Activated CD4-positive, alpha-beta T cell treated with anti-CD3 and anti-CD28 coated beads for 48 hours (primary cell): ENCODE data around the gene AKNAD1.

ENCODE experiments used
- DNase-seq: peaks from one replicate; pipeline ENCODE4 v3.0.0-alpha.2; 2020

AKNAD1 gene

DNA sequence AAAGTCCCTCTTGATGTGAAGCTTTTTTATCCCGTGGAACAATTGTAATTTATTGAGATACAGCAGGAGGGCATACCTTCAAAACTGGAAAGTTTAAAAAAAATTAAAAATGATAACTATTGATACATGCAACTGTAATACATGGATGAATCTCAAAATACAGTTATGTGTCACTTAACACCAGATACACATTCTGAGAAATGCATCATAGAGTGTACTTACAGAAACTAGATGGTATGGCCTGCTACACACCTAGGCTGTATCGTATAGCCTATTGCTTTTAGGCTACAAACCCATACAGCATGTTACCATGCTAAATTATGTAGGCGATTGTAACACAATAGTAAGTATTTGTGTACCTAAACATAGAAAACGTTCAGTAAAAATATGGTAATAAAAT is 7.1 kb upstream of the AKNAD1 start:
- DNase-seq = no peak

DNA sequence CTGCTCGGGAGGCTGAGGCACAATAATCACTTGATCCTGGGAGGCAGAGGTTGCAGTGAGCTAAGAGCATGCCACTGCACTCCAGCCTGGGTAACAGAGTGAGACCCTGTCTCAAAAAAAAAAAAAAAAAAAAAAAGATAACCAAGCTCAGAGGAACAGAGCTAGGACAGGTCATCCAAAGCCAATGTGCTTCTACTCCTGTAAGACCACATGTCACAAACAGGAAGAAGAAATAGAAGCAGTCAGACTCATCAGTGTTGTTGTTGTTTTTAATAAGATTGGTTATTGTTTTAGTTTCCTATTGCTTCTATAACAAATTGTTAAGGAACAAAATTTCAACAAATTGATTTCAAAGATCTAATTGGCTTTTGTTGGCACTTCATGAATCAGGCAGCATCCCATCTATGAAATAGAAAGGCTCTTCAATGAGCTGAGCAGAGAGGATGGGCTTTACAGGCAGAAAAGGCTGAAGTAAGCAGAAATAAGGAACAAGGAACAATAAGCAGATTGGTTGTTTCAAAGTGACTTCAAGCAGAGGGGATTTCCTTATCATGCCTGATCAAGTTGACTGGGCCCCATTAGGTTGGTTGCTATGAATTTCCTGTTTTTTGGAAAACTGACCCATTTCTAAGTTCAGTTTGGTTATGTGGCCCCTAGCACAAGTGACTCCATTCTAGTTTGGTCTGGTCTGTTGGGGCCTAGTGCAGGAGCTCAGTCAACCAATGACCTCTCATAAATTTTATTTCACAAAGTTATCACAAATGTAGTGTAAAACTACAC is 6.0 kb upstream of the AKNAD1 start:
- DNase-seq = no peak

DNA sequence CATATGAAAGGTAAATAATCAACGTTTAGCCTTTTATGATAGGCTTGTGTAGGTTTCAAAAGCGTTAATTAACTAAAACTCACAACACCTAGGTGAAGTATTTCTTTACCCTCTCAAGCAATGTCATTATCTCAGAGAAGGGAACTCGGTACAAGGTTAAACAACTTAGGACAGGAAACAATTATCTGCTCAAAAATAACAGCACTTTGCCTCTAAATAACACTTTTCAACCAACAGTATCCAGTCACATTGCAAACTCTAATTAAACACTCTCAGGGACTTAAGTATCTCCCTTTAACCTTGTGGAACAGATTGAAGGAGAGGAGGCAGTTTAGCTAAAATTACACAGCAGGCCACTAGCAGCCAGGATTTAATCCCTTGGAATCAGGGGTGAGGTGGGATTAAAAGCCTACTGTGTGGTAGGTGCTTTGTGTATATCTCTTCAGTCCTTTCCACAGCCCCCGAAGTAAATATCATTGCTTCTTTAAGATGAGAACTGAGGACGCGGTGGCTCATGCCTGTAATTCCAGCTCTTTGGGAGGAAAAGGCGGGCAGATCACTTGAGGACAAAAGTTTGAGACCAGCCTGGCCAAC is 5.2 kb upstream of the AKNAD1 start:
- DNase-seq = no peak

DNA sequence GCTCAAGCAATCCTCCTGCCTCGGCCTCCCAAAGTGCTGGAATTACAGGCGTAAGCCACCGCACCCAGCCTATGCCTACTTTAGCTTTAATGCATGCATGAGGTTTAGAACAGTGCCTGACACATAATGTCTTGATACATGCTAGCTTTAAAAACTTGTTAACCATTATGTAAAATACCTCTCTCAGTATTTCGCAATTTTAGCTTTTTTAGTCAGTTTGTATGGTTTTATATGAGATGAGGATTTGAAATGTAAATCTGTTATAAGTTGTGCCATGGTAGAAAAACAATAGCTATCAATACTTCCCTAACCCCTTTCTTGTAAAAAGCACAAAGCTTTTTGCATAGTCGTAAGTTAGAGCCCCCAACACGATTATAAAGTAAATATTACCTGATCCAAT is 4.7 kb upstream of the AKNAD1 start:
- DNase-seq = no peak

DNA sequence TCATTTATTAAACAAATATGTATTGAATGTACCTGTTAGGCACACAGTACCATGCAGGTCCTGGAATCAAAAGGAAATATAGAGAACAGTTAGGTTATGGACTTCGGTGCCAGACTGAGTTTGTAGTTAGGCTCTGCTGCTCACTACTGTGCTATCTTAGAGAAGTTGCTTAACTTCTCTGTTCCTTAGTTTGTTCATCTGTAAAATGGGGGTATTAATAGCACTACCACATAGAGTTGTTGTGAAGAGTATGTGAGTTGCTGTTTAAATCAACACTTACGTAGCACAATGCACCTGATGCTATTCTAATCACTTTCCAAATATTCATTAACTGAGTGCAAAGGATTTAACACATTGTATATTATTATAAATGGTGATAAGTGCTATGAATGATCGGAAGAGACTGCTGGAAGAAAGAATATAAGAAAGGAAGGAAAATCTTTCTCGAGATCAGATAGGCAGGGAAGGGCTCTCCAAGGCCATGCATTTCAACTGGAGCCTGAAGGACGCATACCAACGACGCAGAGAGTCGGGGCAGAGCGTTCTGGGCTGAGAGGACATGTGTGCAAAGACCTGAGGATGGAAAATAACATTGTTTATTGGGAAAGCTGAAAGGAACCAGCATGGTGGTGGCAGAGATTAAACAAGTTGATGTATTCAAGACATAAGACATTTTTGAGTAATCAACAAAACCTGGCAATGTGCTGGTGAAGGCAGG is 3.5 kb upstream of the AKNAD1 start:
- DNase-seq = no peak

DNA sequence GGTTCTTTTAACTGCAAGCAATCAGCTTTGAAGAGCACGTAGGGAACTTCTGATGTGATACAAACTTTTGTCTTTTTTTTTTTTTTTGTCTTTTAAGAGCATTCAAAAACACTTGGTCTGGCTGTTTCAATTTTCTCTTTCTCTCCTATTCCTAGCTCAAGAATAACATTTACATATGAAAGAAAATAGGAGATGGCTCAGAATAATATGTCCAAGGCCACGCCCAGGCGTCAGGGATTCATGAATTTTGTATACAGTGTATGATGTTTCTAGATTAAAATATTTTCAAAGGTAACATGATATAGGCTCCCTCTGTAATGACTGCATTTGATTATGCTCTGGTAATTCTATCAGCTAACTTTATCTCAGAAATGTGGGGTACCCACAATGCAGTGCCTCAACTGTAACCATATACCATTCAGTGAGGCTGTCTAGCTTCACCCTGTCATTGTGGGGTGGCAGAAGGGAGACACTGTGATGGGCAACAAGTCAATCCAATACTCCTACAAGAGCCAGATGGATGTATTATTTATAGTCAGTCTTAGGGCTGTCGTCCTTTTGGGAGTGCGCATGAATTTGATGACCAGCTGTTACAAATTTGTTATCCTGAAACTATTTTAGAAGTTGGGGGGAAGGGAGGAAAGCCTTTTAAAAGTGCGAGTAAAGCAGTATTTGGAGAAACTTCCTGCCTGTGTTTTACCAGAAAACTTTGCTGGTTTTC is 1.5 kb upstream of the AKNAD1 start:
- no peak for DNase-seq

DNA sequence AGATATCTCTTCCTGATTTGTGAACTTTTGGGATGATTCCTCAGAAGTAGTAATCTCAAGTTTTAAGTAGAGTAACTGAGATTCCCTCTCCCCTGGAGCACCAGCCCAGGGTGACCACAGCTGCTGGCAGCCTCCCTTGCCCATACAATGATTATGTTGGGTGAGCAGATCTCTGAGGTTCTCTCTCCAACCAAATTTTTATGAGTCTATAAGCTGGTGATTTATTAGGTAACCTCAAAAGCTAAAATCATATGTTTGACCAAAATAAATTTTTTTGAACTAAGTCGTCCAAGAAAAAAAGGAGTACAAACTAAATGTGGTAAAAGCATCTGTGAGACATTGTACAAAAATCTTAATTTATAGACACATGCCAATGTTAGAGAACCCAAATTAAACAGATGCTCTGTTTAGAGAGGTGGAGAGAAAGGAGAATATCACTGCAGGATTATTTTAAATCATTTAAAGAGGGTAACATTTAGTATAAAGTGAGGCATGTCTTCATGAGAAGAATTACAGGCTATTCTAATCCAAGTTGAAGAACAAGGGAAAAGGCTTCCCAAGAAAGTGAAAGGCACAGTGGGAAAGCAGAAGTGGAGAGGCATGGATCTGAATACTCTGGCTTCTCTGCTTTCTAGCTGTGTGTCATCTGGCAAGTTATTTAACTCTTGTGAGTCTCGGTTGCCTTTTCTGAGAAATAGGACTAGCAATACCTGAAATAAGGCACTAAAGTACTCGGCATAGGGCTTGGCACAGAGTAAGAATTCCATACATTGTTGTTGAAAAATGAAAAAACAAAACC is 2.5 kb downstream of the AKNAD1 start:
- no peak for DNase-seq

DNA sequence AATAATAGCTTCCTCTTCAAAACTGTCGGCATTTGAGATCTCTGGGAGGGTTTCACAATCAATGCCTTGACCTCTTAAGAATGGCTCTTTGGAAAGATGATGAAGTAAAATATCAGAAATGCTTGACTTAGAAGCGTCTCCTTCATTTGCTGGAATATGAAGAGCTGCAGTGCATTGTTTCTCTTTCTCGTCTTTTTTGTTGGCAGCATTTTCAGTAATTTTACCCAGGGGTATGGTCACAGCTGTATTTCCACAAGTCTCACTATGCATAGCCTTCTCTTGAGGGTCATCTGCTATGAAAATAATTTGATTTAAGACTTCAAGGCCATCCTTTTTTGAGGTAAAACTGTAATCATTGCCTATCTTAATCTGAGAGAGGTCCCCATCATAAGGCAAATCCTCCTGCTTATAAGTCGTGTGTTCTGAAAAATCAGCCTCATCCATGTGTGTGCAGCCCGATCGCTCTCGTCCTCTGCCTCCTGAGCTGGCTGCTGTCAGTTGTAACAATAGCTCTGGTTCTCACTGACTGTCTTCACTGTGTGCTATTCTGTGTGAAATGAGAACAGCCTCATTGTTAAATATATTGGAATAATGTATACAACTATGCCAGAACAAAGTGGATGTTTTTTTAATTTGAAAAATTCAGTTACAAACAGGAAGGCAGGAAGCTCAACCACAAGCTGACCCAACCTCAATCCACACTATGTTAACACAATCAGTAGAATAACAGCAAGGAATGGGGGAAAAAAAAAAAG is 4.5 kb downstream of the AKNAD1 start:
- no peak for DNase-seq

DNA sequence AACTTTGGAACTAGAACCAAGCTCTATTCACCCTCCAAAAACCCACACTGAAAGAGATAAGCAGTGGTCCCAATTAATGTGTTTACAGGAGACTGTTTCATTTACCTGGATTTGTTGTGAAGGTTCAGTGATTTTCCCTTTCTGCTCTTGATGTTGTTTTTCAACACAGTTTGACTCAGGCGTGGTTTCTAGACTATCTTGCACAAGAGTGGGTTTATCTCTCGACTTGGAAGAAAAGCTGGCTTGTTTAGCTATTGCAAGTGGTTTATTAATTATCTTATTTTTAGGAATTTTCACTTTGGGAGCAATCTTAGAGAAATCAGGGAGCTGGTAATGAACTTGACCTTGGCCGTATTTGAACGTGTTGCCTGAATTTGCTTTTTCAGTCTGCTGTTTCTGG is 5.3 kb downstream of the AKNAD1 start:
- DNase-seq = no peak

DNA sequence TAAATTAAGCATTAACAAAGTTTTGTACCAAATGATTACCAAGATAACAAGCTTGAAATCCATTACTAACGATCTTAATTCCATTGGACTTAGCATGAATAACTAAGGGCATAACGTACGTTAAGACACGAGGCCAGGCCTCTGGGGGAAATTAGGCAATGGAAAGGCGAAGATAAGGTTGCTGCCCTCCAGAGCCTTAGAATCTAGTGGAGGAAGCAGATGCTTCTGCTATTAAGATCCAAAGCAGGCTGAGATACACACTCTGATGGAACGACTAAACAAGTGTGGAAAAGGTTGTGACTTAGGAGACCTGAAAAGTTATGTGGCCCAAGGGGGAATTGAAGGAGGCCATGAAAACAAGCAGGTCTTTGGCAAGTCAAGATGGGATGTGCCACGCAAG is 6.0 kb downstream of the AKNAD1 start:
- DNase-seq = no peak

DNA sequence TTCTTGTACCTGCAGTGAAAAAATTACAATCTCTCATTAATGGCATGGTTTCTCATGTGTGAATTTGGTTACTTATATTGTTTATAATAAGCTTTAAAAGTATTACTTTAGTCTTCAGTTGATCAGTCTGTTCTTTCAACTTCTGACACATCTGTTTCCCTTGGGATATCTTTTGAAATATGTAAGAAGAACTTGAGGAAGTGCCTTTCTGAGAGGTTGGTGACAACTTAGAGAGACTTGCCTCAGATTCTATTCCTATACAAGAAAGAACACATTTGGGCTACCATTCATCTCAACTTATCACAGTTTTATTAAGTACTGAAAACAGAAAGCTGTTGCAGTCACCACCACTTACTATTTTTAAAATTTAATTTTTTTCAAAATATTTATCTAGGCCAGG is 8.1 kb downstream of the AKNAD1 start:
- no peak for DNase-seq

DNA sequence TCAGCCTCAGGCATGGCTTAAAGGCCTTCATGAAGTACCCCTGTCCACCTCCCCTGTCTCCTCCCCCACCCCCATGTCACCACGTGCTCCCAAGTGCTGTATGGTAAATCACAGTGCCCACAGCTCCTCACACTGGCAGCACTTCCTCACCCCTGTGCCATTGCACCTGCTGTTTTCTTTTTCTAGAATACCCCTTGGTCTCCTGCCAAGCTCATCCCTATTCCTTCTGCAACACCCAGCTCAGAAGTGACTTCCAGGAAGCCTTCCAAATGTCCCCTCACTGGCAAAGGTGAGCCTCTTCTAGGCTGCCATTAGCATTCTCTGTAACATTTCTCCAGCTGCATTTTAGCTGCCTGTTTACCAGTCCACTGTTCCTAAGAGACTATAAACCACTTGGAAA is 9.4 kb downstream of the AKNAD1 start:
- DNase-seq = no peak

DNA sequence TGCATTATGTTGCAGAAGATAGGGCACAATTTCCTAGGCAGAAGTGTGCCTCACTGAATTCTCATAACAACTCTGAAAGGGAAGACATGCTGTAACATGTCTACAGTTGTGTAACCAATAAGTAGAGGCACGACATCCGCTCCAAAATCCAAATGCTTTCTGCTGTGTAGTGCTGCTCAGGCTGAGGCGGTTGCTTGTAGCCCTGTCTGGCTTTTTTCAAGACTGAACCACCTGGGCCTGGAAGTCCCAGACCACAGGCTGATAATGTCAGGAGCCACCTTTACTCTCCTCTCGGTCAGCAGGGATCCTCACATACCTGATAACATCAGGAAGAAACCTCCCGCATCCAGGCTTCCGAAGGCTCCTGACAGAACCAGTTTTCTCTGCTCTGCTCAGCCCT is 10.9 kb downstream of the AKNAD1 start:
- DNase-seq = no peak

DNA sequence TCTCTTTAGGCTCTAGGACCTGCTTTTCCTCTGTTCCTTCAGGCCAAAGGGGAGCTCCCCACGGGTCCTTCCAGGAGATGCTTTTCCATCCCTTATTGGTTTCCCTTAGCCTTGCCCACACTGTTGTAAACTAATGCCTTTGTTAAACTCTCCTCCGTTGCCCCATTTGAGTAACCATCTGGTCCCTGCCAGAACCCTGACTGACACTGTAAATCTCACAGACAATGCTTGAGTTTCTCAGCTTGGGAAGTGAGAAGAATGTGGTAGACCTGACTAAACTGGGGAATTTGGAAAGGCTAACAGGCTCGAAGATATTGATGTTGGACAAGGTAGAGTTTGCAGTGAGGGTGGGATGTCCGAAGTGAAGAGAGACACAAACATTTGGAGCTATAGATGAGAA is 11.4 kb downstream of the AKNAD1 start:
- no peak for DNase-seq

DNA sequence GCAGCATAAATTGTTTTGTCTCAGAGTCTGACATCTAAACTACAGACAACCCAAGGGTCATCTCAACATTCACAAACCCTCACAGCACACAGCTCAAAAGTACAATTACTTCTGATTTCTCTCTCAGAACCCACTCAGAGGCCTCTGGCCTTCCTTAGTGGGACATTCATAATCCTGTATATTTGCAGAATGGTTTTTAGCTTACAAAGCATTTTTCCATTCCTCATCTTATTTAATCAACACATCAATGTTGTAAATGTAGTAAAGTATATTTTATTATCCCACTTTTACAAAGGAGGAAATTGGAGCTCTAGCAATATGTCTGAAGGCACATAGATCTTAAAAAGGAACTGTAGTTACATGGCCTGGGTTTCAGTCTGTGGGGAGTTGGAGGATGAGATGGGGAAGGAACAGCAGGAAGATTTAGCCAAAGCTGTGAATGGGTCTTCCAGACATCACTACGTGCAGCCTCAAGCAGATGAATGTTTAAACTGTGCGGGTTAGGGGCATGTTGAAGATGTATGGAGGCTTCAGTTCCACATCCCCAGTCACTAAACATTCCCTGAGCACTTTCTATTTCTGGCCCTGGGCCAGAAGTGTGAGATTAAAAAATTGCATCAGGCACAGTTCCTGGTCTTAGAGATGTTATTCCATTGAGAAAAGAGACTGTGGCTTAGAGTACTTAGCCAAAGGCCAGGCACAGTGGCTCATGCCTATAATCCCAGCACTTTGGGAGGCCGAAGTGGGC is 13.3 kb downstream of the AKNAD1 start:
- DNase-seq = no peak

DNA sequence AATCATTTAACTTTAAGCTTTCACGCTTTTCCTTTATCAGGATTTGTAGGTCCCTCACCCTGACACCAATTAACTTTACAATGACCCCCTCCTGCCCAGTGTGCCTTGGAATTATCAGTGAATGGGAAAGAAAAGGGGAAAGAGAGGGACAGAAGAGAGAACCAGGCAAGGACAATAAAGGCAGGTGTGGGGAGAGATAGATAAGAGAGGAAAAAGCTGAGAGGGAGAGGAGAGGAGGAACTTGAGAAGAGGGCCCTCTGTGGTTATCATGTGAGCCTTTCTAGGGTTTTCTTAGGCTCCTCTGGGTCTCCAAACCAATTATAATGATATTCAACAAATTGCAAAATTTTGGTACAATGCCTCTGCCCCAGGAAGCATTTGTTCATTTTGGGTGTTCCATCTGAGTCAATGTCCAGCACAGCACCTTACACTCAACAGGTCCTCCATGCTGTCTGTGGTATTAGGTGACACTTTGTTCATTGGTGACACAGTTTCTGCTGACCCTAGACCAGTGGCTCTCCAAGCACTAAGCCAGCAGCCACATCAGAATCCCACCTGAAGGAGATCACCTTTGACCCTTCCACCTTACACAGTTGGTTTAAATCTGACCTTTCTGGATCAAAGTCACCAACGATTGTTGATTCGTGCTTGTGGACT is 14.2 kb downstream of the AKNAD1 start:
- no peak for DNase-seq

DNA sequence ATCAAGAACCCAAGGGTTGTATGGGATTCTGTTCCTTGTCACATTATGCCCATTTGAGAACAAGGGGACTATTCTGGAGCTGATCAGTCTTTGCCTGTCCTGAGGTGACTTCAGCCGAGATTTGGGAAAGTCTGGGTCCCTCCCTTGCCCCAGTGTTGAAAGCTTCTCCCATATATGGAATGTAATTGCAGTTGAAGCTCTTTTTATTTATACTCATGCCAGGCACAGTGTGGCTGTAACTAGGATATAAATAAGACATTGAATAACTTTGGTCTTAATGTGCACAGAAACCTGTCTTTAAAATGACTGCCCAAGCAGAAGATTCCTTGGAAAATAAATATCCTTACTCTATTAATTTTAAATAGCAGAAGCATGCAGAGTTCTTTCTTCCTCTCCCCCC is 15.2 kb downstream of the AKNAD1 start:
- no peak for DNase-seq

DNA sequence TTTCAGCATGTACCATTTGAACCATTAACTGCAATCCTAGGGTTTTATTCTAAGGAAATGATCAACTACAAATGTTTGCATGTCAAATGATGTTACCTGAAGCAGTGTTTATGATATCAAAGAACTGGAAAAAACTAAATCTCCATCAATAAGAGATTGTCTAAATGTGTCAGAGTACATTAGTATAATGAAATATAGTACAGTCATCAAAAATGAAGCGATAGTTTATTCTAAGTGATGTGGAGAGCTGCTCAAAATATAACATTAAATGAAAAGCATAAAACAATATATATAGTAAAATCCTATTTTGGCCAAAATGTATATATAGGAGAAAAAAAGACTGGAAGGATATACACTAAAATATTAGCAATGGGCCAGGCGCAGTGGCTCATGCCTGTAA is 24.0 kb downstream of the AKNAD1 start:
- DNase-seq = no peak

DNA sequence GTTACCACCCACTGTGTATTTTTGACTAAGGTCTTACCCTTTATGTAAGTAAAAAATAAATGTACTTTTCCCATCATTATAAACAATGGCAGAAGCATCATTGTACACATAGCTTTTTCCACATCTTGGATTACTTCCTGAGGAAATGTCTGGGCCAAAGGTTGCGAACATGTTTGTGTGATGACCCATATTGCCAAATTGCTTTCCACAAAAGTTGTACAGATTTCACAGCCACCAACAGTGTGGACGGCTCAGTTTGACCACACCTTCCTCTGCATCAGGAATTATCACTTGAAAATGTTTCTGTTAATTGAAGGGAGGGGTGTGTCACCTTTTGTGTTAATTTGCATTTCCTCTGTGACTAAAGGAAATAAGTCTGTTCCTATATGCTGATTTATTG is 25.7 kb downstream of the AKNAD1 start:
- DNase-seq = no peak

DNA sequence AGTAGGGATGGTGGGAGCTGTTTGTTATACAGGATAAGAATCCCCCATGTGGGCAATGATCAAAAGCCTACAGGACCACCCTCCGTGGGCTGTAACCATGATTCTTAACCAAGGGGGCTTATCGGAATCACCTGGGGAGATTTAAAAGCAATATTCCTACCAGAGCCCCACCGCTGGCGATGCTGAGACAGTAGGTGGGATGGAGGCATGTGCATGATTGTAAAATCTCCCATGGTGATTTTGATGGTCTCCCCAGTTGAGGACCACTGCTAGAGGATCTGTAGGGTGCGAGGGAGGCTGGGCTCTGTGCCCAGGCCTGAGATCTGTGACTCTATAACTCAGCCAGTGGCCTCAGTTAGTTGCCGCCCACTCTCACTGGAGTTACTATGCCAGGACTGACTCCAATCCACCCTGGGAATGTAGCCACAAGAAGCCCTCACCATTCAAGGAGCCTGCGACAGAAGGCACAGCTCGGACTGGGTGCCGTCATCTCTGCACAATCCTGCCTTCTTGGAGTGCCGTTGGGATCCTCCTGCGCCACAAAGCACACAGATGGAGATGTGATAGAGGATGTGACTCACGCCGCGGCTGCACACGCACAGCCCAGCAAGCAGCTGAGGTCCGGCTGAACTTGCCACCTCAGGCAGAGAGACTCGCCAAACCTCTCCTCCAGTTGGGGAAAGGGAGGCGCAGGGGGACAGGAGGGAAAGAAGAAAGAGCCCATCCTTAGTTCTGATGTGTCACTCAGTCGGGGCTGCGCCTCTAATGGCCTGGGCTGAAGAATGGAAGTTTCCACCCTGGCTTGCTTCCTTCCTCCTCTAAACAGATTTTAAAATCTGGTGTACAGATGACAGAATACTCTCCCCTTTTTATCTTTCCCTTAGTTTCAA is 26.5 kb downstream of the AKNAD1 start:
- DNase-seq = no peak
